Jurkat, Clone E6-1 (cell line): Measurements from ENCODE around the gene ISLR2.
A peak's percentile ranks its signal among the peaks of the same experiment; 100 is the strongest.
"Not testable (repeated sequence)": the region's sequence is repeated elsewhere in the genome, so short reads cannot be mapped to it uniquely, and the experiment has no call there.

Experiments used
- DNase-seq: peaks from one replicate; pipeline ENCODE4 v3.0.0-alpha.2; 2011; ENCODE audit warnings: low read depth, low spot score
- H3K4me3 ChIP-seq: 2 replicates; pipeline ENCODE4 v1.5.1; 2011; ENCODE audit warnings: mild to moderate bottlenecking, low read length, control low read depth, moderate library complexity

Gene ISLR2

GRCh38 chr15:74144153-74144775 lies 13.9 kb downstream of the ISLR2 start:
- no peak overlapping the region for H3K4me3 ChIP-seq
- DNase-seq = peak; percentile 54

DNA sequence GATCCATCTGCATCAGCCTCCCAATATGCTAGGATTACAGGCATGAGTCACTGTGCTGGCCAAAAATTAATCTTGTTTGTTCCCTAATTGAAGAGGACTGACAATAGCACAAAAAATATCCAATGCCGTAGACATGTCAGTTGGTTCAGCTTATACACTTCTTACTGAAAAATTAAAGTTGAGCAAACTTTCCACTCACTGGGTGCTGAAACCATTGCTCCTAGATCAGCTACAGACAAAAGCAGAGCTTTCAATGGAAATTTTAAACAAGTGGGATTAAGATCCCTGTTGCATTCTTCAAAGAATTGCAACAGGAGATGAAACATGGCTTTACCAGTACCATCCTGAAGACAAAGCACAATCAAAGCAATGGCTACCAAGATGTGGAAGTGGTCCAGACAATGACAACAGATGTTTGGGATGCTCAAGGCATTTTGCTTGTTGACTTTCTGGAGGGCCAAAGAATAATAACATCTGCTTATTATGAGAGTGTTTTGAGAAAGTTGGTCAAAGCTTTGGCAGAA lies 16.0 kb downstream of the ISLR2 start:
- no peak overlapping the region for H3K4me3 ChIP-seq

DNA sequence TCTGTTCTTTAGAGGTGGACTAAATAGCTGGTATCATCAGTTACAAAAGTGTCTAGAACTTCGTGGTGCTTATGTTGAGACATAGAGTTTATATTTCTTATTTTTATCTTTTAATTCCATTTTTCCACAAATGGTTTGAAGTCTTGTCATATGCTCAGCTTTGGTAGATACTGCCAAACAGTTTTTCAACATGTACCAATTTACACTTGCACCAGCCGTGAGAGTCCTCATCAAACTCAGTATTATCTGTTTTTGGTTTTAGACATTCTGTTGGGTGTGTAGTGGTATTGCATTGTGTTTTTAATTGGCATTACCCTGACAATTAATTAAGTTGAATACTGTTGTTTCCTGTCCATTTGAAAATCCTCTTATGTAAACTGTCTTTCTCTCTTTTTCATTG lies 16.7 kb downstream of the ISLR2 start:
- DNase-seq = no peak
- no peak overlapping the region for H3K4me3 ChIP-seq

More for the DNA sequence above, 16.0 kb downstream of the ISLR2 start:
- DNase-seq = no peak

DNA sequence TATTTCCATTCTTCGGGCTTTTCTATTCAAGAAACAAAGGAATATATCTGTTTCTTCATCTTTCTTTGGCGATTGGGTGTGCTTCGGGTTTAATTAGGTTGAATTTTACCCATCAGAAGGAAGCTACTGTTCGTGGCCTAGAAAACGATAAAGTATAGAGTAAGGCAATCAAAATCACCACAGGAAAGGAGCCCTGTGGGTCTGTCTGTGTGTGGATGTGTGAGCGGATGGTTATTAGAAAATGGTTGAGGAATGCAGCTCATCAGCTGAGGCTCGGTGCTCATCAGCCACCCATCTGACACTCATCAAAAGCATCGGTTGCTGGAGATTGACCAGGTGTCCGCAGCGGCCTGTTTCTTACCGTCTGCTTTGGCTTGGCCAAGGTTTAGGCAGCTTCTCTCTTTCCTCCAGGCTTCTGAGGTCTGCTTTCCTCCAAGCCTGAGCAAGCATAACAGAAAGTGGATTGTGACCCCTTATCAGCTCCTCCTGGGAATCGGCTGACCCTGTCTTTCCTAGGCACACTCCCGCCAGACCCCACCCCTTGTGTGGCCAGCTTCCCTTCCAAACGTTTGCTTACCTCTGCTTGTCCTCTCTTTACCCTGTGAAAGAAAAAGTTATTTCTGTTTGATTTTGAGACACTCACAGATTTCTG lies 25.5 kb downstream of the ISLR2 start:
- no peak for DNase-seq
- H3K4me3 ChIP-seq = no peak overlapping the region

- H3K4me3 ChIP-seq = no peak overlapping the region
- peak; percentile 80 for DNase-seq
These were observed 26.5 kb downstream of the ISLR2 start for GRCh38 chr15:74156678-74157411.

DNA sequence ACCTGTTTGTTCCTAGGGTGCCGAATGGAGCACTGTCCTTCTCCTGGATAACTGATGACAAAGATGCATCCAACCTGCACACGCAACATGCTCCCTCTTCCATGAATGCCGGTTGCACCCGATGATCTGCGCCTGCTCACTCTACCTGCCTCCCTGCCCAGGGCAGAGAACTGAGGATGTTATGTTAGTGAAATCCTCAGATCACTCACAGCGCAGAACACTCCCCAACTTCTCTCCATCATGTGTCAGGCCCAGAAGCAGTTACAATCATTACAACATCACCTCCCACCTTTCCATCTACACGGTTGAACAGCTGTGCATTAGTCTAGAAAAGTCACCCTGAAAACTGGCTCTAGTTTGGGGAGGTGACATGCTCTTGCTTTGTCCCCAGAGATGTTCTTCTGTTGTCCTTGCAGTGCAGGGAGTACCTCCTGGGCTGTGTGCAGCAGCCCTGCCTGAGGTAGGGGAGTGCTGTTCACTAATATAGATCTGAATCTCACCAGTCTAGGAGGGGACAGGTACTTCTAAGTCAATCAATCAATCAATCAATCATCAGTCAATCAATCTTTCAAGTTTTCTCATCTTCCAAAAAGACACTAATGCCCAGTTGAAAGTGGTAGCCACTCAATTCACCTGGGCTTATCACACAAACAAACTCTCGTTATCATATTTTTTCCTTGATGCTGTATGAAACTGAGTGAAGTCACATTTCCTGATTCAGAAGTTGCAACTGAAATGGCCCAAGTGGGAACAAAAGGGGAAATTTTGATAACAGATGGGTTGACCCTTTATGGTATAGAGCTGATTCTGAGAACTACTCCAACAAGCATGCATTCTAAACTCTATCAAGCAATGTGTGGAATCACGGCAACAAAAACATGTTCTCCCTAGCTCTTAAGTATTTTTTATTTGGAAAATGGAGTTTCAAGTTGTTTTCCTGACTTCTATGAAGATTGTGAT lies 27.8 kb downstream of the ISLR2 start:
- no peak for DNase-seq
- no peak overlapping the region for H3K4me3 ChIP-seq

GRCh38 chr15:74158855-74159650 lies 28.7 kb downstream of the ISLR2 start:
- H3K4me3 ChIP-seq = no peak overlapping the region
- DNase-seq = no peak

DNA sequence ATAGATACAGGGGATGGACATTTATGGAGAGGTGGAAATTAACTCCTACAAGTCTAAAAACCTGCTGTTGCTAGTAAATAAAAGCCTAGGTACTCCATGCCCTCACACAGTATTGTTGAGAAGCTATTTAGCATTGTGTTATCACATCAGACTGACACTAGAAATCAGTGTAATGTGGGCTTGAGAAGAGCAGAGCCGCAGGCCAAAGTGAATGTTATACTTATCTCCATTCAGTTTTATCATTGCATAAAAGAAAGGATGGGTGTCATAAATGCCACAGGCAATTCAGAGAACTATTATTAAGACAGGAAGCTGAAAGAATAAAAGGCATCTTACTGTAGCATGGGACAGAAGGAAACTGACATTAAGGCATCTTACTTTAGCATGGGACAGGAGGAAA lies 29.4 kb downstream of the ISLR2 start:
- no peak for DNase-seq
- no peak overlapping the region for H3K4me3 ChIP-seq

DNA sequence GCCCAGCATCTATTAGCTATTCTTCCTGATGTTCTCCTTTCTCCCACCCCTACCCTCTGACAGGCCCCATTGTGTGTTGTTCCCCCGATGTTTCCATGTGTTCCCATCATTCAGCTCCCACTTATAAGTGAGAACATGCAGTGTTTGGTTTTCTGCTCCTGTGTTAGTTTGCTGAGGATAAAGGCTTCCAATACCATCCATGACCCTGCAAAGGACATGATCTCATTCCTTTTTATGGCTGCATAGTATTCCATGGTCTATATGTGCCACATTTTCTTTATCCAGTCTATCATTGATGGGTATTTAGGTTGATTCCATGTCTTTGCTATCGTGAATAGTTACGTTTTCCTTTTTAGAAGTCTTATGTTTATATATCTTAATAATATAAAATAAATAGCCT lies 30.0 kb downstream of the ISLR2 start:
- H3K4me3 ChIP-seq, DNase-seq: not testable (repeated sequence)

DNA sequence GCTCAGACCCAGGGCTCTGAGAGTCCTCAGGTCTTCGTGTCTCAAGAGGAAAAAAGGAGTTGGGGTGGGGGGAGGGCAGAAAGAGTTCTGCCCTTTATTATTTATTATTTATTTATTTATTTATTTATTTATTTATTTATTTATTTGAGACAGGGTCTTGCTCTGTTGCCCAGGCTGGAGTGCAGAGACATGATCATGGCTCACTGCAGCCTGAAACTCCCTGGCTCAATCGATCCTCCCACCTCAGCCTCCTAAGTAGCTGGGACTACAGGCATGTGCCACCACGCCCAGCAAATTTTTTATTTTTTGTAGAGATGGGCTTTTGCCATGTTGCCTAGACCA lies 31.8 kb downstream of the ISLR2 start:
- DNase-seq, H3K4me3 ChIP-seq: not testable (repeated sequence)

DNA sequence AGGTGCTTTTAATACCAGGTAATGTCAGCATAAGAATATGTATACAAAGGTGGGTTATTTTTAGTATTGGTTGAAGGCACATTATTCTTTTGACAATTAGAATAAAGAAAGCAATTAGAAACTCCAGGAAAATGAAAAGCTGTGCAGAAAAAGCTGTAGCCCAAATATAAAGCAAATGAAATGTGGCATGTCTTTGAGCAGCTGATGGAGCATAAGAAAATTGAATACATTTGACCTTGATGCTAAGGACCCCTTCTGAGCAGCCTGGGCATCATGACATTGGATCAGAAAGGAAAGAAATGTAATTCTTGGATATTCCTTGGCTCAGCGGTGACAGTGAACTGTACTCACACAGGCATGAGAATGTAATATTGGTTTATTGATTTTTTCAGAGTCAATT lies 35.1 kb downstream of the ISLR2 start:
- no peak overlapping the region for H3K4me3 ChIP-seq
- no peak for DNase-seq

DNA sequence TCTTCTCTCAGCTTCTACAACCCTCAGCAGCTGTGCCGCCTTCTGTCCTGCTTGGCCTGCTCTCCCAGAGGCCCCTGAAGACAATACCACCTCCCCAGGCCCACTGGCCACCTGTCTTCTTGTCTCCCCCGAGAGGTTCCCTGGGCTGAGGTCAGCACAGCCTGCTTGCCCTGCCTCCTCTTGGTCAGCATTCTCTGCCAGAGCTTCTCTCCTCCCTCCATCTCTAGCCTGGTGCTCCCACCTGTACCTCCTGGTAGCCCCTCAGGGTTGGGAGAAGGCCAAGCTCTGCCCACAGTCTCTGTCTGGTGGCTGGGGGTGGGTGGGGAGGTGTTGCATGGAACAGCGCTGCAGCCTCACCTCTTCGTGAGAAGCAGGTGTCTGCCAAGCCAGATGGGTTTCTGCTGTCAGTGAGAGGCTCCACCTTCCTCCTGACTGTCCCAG lies 37.5 kb downstream of the ISLR2 start:
- DNase-seq = no peak
- H3K4me3 ChIP-seq = no peak overlapping the region

GRCh38 chr15:74168711-74169126 lies 38.3 kb downstream of the ISLR2 start:
- DNase-seq = no peak
- no peak overlapping the region for H3K4me3 ChIP-seq

DNA sequence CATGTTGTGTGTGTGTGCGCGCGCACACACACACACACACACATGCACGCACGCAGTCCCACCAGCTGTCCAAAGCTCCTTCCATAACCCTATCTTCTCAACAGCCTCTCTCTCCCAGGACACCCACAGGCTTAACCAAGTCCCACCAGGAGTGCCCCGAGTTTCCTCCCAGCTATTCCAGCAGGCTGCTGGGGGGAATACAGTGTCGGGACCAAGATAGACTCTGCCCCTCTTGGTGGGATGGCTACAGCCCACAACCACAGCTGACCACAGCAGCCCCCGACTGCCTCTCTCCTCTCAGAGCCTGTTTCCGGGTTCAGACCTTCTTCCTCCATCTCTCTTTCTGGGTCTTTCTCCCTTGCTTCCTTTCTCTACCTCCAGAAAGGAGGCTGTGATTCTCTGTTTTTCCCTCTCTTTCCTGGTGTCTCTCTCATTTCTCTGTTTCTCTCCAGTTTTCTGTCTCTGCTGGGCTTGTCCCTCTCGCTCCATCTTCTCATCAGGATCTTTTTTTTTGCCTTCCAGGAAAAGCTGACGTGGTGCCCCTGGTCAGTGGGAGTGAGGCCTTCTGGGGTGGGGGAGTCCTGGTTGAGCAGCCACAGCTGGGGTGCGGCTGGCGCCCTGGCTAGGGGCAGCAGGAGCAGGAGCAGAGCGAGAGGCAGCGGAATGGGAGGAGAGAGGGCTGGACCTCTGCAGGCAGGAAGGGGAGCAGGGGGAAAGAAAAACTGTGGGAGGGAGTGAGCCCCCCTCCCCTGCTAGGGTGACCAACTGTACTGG lies 39.9 kb downstream of the ISLR2 start:
- DNase-seq = no peak
- no peak overlapping the region for H3K4me3 ChIP-seq

- no peak for DNase-seq
These were observed 40.6 kb downstream of the ISLR2 start for GRCh38 chr15:74170875-74171578.

GRCh38 chr15:74171965-74172541 lies 41.7 kb downstream of the ISLR2 start:
- no peak for DNase-seq

More at GRCh38 chr15:74170875-74171578, 40.6 kb downstream of the ISLR2 start:
- no peak overlapping the region for H3K4me3 ChIP-seq

More at GRCh38 chr15:74171965-74172541, 41.7 kb downstream of the ISLR2 start:
- H3K4me3 ChIP-seq = no peak overlapping the region
